Ishikawa (cell line): ENCODE measurements around the gene NUCKS1.

ENCODE experiments used
- CEBPB ChIP-seq: IDR thresholded peaks from 2 replicates; pipeline ENCODE4 v1.6.1; 2012
- CREB1 ChIP-seq: IDR thresholded peaks from 2 replicates; pipeline ENCODE4 v1.6.1; 2012; ENCODE audit warnings: low read depth
- EGR1 ChIP-seq: IDR thresholded peaks from 2 replicates; pipeline ENCODE4 v1.6.1; 2012
- EP300 ChIP-seq: IDR thresholded peaks from 2 replicates; pipeline ENCODE4 v1.6.1; 2012; ENCODE audit warnings: borderline replicate concordance
- FOXM1 ChIP-seq: IDR thresholded peaks from 2 replicates; pipeline ENCODE4 v1.6.1; 2012; ENCODE audit warnings: low read depth, borderline replicate concordance
- NFIC ChIP-seq: IDR thresholded peaks from 2 replicates; pipeline ENCODE4 v1.6.1; 2012
- RAD21 ChIP-seq: IDR thresholded peaks from 2 replicates; pipeline ENCODE4 v1.6.1; 2012; ENCODE audit warnings: low read depth
- TAF1 ChIP-seq: IDR thresholded peaks from 2 replicates; pipeline ENCODE4 v1.6.1; 2012; ENCODE audit warnings: low read depth, mild to moderate bottlenecking
- TCF12 ChIP-seq: IDR thresholded peaks from 2 replicates; pipeline ENCODE4 v1.6.1; 2012; ENCODE audit warnings: low read depth
- TEAD4 ChIP-seq: IDR thresholded peaks from 2 replicates; pipeline ENCODE4 v1.6.1; 2012
- YY1 ChIP-seq: IDR thresholded peaks from 2 replicates; pipeline ENCODE4 v1.6.1; 2012; ENCODE audit warnings: low read depth
- ZBTB7A ChIP-seq: IDR thresholded peaks from 2 replicates; pipeline ENCODE4 v1.6.1; 2012; ENCODE audit warnings: low read depth
- TF ChIP-seq, protein P1 (sequence below): IDR thresholded peaks from 2 replicates; pipeline ENCODE4 v1.6.1; 2012
- TF ChIP-seq, protein P2 (sequence below): IDR thresholded peaks from 2 replicates; pipeline ENCODE4 v1.6.1; 2012
- TF ChIP-seq, protein P3 (sequence below): IDR thresholded peaks from 2 replicates; pipeline ENCODE4 v1.6.1; 2012; ENCODE audit warnings: low read depth, mild to moderate bottlenecking

Gene NUCKS1

DNA sequence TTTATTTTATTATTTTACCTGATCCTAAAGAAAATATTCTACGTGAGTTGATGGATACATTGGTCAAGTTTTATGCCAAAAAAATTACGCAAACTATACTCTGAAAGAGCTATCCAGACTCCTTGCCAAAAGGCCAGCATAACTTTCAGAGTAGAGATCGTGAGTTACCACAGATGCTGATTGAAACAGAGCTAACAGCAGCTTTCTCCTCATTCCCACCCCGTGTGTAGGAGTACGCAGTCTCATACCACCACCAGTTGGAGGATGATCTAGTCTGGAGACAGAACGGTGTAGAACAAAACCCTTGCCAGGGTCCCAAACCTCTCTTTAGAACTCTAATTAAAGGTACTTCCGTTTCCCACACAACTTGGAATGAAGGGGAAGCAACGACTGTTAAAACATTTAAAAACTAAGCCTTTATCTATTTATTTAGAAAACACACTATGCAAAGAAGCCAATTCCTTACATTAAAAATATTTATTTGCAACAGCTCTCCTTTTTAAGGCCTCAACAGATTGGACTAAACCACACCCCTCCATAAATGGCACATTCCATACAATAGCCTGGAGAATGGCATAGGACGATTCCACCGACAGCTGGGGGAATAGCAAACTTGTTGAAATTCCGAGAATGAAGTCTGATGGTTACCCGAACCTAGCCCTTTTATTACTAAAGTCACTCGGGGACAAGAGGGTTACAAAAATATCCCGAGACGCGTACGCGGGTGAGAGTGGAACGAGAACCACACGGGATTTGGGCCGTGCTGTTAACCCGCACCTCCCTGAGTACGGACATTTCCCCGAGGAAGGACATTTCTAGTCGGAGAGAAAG, 1.4 kb downstream of the NUCKS1 start:
- TF ChIP-seq, protein P1, sequence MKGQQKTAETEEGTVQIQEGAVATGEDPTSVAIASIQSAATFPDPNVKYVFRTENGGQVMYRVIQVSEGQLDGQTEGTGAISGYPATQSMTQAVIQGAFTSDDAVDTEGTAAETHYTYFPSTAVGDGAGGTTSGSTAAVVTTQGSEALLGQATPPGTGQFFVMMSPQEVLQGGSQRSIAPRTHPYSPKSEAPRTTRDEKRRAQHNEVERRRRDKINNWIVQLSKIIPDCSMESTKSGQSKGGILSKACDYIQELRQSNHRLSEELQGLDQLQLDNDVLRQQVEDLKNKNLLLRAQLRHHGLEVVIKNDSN: no peak
- TF ChIP-seq NFIC: no peak
- TF ChIP-seq EGR1: no peak
- TF ChIP-seq, protein P2, sequence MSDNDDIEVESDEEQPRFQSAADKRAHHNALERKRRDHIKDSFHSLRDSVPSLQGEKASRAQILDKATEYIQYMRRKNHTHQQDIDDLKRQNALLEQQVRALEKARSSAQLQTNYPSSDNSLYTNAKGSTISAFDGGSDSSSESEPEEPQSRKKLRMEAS: no peak
- TF ChIP-seq YY1: no peak
- TF ChIP-seq, protein P3, sequence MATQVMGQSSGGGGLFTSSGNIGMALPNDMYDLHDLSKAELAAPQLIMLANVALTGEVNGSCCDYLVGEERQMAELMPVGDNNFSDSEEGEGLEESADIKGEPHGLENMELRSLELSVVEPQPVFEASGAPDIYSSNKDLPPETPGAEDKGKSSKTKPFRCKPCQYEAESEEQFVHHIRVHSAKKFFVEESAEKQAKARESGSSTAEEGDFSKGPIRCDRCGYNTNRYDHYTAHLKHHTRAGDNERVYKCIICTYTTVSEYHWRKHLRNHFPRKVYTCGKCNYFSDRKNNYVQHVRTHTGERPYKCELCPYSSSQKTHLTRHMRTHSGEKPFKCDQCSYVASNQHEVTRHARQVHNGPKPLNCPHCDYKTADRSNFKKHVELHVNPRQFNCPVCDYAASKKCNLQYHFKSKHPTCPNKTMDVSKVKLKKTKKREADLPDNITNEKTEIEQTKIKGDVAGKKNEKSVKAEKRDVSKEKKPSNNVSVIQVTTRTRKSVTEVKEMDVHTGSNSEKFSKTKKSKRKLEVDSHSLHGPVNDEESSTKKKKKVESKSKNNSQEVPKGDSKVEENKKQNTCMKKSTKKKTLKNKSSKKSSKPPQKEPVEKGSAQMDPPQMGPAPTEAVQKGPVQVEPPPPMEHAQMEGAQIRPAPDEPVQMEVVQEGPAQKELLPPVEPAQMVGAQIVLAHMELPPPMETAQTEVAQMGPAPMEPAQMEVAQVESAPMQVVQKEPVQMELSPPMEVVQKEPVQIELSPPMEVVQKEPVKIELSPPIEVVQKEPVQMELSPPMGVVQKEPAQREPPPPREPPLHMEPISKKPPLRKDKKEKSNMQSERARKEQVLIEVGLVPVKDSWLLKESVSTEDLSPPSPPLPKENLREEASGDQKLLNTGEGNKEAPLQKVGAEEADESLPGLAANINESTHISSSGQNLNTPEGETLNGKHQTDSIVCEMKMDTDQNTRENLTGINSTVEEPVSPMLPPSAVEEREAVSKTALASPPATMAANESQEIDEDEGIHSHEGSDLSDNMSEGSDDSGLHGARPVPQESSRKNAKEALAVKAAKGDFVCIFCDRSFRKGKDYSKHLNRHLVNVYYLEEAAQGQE: no peak
- no peak for TF ChIP-seq TEAD4
- TF ChIP-seq FOXM1: no peak
- no peak for TF ChIP-seq CREB1
- no peak for TF ChIP-seq TCF12
- TF ChIP-seq TAF1: no peak
- no peak for TF ChIP-seq RAD21
- TF ChIP-seq ZBTB7A: no peak
- TF ChIP-seq CEBPB: no peak

DNA sequence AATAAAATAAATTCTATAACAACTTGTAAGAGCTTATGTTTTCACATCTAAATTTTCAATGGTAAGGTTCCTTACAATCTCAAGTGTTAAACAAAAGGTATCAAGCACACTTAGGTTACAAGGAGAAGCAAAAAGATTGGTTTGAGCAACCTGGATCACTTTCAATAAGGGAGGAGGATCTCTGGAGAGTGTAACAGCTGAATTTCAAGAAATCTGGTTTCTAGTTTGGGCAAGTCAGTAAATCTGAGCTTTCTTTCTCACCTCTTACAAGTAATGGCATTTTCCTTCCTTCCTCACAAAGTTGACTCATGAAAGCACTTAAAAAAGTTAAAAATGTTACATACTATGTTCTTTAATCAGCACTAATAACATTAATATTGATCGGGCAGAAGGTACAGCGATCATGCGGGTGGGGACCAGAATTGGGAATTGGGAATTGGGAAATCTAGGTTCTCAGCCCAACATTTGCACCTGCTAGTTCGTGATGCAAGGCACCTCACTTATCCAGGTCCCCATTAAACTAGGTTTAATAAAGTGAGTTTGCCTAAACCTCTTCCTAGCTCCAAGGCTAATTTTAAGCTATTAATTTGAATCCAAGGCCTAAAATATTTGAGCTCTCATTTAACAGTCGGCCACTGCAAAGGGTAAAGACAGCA, 3.1 kb downstream of the NUCKS1 start:
- no peak for TF ChIP-seq YY1
- TF ChIP-seq TEAD4: no peak
- TF ChIP-seq FOXM1: no peak
- no peak for TF ChIP-seq EP300
- no peak for TF ChIP-seq TCF12
- no peak for TF ChIP-seq TAF1
- TF ChIP-seq RAD21: no peak
- no peak for TF ChIP-seq CREB1
- TF ChIP-seq, protein P1: no peak
- TF ChIP-seq, protein P2: no peak

DNA sequence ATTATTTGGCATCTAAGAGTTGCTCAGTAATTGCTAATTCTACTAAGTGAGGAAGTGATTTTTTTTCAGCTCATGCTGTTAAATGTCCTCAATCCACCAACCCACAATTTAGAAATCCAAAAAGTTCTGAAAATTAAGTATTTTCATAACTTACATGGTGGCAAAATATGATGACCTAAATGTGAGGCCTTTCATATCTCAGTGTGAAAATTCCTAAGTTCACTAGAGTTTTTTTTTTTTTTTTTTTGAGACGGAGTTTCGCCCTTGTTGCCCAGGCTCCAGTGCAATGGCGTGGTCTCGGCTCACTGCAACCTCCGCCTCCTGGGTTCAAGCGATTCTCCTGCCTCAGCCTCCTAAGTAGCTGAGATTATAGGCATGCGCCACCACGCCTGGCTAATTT, 5.6 kb downstream of the NUCKS1 start:
- no peak for TF ChIP-seq CREB1
- no peak for TF ChIP-seq YY1
- TF ChIP-seq EP300: no peak
- no peak for TF ChIP-seq TEAD4
- no peak for TF ChIP-seq RAD21
- TF ChIP-seq TCF12: no peak
- no peak for TF ChIP-seq EGR1
- no peak for TF ChIP-seq NFIC
- TF ChIP-seq, protein P1: no peak
- TF ChIP-seq, protein P3: no peak
- no peak for TF ChIP-seq FOXM1
- no peak for TF ChIP-seq CEBPB

DNA sequence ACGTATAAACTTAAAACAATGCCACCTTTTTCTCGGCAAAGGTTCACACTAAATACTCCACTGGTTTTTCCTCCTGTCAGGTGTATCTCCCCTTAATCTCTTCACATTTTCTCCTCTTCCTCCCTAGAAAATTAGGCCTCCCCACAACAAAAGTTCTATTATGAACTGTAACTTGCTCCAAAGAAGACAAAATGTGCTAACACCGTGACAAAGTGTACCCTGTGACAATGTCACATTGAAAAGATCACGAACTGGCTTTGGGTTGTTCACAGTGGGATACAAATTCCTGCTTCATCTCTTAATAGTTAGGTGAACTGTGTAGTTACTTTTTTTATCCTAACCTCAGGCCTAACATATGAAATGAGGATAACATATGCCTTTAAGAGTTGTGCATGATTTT, 6.0 kb downstream of the NUCKS1 start:
- TF ChIP-seq, protein P2: no peak
- TF ChIP-seq FOXM1 (no peak), CREB1 (no peak), TEAD4 (no peak), TAF1 (no peak), EGR1 (no peak), YY1 (no peak), TCF12 (no peak), EP300 (no peak), NFIC (no peak)
- TF ChIP-seq, protein P3: no peak
- TF ChIP-seq, protein P1: no peak
